ENCODE data around the gene AURKB. TPM values are rescaled to one million over a fixed set of nuclear protein-coding genes. Genes with fewer than 3 reads are reported as not detected.

The AURKB gene
- total RNA-seq, 1 donor from 2014 or later, result 17.3 TPM

DNA sequence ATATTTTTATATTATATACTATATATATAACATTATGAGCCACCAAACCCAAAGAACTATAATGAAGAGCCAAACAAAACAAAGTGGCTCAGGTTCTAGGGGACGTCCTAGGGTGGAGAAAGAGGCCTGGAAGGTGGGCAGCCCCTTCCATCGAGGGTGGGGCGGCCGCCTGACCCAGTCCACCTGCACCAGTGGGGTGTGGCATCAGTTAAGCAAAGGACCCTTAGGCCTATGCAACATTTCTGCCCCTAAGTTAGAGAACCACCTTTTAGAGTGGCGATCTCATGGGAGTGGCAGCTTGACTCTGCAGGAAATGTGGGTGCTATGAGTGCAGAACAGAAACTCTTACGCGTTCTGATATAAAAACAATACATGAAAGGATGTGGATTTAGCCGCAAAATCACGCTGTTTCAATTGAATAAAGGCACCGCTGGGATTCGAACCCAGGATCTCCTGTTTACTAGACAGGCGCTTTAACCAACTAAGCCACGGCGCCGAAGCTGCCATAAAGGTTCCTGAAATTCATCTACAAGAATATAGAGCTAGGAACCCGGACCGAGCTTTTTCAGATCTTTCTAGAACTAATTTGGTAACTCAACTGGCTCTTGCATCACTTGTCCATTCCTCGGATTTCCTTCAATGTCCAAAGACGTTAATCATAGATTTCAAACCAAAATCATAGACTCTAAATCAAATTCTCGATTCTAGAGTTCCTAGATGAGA, 15.6 kb upstream of the AURKB start:
- Mint-ChIP-seq H3K36me3 (ENCODE audit: unreplicated experiment) (peaks cover 32% of the 10 kb centered on the region), H3K4me3 (ENCODE audit: unreplicated experiment) (peak overlapping the region; percentile 80), H3K27ac (ENCODE audit: unreplicated experiment) (peak overlapping the region; percentile 89), H3K4me1 (ENCODE audit: low read depth, unreplicated experiment) (peaks cover 9% of the 10 kb centered on the region), H3K27me3 (ENCODE audit: unreplicated experiment) (peaks cover 43% of the 10 kb centered on the region), H3K9me3 (ENCODE audit: unreplicated experiment) (peaks cover 57% of the 10 kb centered on the region)
- TF ChIP-seq, protein P1, sequence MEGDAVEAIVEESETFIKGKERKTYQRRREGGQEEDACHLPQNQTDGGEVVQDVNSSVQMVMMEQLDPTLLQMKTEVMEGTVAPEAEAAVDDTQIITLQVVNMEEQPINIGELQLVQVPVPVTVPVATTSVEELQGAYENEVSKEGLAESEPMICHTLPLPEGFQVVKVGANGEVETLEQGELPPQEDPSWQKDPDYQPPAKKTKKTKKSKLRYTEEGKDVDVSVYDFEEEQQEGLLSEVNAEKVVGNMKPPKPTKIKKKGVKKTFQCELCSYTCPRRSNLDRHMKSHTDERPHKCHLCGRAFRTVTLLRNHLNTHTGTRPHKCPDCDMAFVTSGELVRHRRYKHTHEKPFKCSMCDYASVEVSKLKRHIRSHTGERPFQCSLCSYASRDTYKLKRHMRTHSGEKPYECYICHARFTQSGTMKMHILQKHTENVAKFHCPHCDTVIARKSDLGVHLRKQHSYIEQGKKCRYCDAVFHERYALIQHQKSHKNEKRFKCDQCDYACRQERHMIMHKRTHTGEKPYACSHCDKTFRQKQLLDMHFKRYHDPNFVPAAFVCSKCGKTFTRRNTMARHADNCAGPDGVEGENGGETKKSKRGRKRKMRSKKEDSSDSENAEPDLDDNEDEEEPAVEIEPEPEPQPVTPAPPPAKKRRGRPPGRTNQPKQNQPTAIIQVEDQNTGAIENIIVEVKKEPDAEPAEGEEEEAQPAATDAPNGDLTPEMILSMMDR (IDR thresholded peaks at IDR 0.05; ENCODE audit: partially characterized antibody, unreplicated experiment), result no peak
- DNase-seq, result peak; percentile 65

DNA sequence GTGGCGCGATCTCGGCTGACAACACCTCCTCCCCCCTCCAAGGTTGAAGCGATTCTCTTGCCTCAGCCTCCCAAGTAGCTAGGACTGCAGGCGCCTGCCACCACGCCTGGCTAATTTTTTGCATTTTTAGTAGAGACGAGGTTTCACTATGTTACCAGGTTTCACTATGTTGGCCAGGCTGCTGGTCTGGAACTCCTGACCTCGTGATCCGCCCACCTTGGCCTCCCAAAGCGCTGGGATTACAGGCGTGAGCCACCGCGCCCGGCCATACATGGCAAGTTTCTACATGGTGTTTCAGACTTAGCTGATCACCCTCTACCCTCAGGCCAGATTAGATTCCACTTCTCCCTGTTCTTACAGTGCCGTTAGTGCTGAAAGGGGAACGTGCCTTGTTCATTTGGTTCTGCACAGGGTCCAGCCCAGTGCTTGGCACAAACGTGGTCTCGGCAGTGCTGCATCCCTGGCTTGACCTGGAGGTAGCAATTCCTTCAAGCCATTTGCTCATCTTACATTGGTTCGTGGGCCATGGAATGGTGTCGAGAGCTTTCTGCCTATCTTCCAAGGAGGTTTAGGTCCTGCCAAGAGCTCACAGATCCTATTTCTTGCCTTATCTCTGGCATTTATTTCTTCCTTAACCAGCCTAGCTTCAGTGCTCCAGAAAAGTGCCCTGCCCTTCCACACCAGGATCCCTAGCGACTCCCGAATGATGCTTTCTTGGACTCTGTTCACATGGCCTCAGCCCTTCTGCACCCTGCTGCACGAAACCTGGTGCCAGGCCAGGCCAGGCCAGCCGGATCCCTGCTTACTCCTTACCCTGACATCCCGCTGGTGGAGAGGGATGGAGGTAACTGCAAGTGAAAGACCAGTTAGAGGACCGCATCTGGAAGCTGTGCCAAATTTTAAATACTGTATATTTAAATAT, 14.8 kb upstream of the AURKB start:
- H3K27ac Mint-ChIP-seq (ENCODE audit: unreplicated experiment), result peak overlapping the region; percentile 82
- DNase-seq, result no peak
- TF ChIP-seq, protein P1 (IDR thresholded peaks at IDR 0.05; ENCODE audit: partially characterized antibody, unreplicated experiment), result no peak
- peaks cover 62% of the 10 kb centered on the region for H3K9me3 Mint-ChIP-seq (ENCODE audit: unreplicated experiment)
- H3K36me3 Mint-ChIP-seq (ENCODE audit: unreplicated experiment), result peaks cover 27% of the 10 kb centered on the region
- peaks cover 48% of the 10 kb centered on the region for H3K27me3 Mint-ChIP-seq (ENCODE audit: unreplicated experiment)
- H3K4me3 Mint-ChIP-seq (ENCODE audit: unreplicated experiment), result peak overlapping the region; percentile 76
- peaks cover 12% of the 10 kb centered on the region for H3K4me1 Mint-ChIP-seq (ENCODE audit: low read depth, unreplicated experiment)

DNA sequence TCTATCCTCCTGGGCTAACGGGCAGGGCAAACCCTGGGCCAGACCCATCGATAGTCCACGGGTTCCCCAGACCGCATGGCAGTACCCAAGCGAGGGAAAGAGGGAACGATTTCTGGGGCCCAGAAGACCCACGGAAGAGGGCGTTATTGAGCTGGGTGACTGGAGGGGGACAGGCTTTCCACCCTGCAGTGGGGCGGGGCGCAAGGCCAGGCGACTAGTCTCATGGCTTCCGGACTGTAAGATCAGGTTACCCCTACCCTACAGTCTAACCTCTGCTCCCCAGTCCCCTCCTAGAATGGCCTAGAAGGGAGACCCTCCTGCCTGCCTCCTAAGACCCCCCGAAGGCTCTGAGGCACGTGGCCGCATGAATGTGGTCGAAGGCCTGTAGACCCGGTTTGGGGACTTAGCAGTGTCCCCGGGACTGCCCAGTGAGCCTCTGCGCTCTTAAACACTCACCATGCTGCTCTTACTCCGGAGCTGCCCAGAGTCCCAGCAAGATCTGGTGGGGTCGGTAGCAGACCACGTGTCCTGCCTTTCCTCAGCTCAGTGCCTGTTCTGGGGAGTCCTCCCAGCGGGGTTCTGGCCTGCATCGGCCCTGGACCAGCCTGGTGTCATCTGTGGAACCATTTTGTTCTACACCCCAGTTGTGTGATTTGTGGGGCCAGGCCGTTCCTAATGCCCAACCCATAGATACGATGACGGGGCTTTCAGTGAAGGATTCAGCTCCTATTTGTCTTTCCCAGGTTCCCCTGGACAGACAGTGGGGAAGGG, 13.2 kb upstream of the AURKB start:
- TF ChIP-seq, protein P1 (IDR thresholded peaks at IDR 0.05; ENCODE audit: partially characterized antibody, unreplicated experiment), result no peak
- Mint-ChIP-seq H3K27me3 (ENCODE audit: unreplicated experiment) (peaks cover 48% of the 10 kb centered on the region), H3K36me3 (ENCODE audit: unreplicated experiment) (peaks cover 20% of the 10 kb centered on the region), H3K27ac (ENCODE audit: unreplicated experiment) (peak overlapping the region; percentile 100), H3K9me3 (ENCODE audit: unreplicated experiment) (peaks cover 57% of the 10 kb centered on the region), H3K4me1 (ENCODE audit: low read depth, unreplicated experiment) (peaks cover 12% of the 10 kb centered on the region), H3K4me3 (ENCODE audit: unreplicated experiment) (peak overlapping the region; percentile 94)
- peak; percentile 72 for DNase-seq

DNA sequence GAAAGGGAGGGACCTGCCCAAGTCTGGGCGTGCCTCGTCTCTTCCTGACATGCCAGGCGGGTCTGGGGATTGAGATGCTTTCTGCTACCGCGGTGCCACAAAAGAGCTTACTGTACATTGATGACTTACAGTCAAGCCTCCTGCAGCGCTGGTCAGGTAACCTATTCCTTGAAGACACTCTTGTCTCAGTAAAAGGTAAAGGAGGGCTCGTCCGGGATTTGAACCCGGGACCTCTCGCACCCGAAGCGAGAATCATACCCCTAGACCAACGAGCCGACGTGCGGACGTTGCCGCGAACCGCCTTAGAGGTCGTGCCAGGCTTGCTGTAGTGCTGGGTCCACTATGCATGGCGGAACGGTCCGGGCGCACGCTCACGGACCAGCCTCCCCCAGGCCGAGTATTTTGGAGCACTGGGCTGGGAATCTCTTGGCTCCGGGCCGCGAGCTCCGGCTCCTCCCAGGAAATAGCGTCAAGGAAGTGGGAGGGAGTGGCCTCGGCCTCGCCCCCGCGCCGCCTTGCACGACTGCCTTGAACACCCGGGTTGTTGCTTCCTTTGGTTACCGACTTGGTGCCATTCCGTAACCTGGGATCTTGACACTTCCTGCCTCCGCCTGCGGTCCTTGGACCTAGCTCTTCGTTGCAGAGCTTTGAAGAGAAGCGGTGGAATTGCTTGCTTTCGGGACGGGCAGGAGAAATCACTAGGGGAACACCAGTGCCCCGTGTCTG, 12.4 kb upstream of the AURKB start:
- Mint-ChIP-seq H3K36me3 (ENCODE audit: unreplicated experiment) (peaks cover 20% of the 10 kb centered on the region), H3K27me3 (ENCODE audit: unreplicated experiment) (peaks cover 50% of the 10 kb centered on the region), H3K9me3 (ENCODE audit: unreplicated experiment) (peaks cover 59% of the 10 kb centered on the region), H3K4me3 (ENCODE audit: unreplicated experiment) (peak overlapping the region; percentile 94), H3K4me1 (ENCODE audit: low read depth, unreplicated experiment) (peaks cover 12% of the 10 kb centered on the region), H3K27ac (ENCODE audit: unreplicated experiment) (peak overlapping the region; percentile 100)
- TF ChIP-seq, protein P1 (IDR thresholded peaks at IDR 0.05; ENCODE audit: partially characterized antibody, unreplicated experiment), result no peak
- DNase-seq, result peak; percentile 88
